Measurements from ENCODE around the gene PSTPIP2. TPM values are rescaled to one million over a fixed set of nuclear protein-coding genes. Genes with fewer than 3 reads are reported as not detected.

Gene PSTPIP2
- total and polyA plus RNA-seq, 9 of the 15 experiments (the other 6 are each of a cell fraction or from before 2014, with no cell fraction given): 14.0 to 45.7 (median 27.1) TPM

- TF ChIP-seq DLX4 (CRISPR knock-in tag; IDR thresholded peaks at IDR 0.05) (no peak), ZNF316 (IDR thresholded peaks at IDR 0.05) (no peak), BCL6 (CRISPR knock-in tag; IDR thresholded peaks at IDR 0.05) (no peak), NR2C1 (IDR thresholded peaks at IDR 0.05) (no peak), NR2C1 (tag; IDR thresholded peaks at IDR 0.05) (no peak), PML (IDR thresholded peaks at IDR 0.05; ENCODE audit: low read length) (peak; percentile 88), HDAC6 (IDR thresholded peaks at IDR 0.05; ENCODE audit: low read depth, low read length) (no peak), ZNF584 (CRISPR knock-in tag; IDR thresholded peaks at IDR 0.05; ENCODE audit: low read depth) (no peak), LARP7 (IDR thresholded peaks at IDR 0.05) (no peak), CTBP1 (IDR thresholded peaks at IDR 0.05; ENCODE audit: borderline replicate concordance) (no peak), E2F5 (CRISPR knock-in tag; IDR thresholded peaks at IDR 0.05) (no peak), ZBTB9 (CRISPR knock-in tag; IDR thresholded peaks at IDR 0.05) (no peak), ZNF444 (CRISPR knock-in tag; IDR thresholded peaks at IDR 0.05) (no peak), POLR2A (conservative IDR thresholded peaks at IDR 0.05) (no peak; the same call in 1 of the 2 replicates), CUX1 (CRISPR knock-in tag; IDR thresholded peaks at IDR 0.05) (0 out of 2 replicates have a peak, but pooled peaks have one; percentile 61), SP2 (IDR thresholded peaks at IDR 0.05; ENCODE audit: extremely low read depth, low read depth, low read length, poor library complexity, severe bottlenecking) (no peak), MAFF (IDR thresholded peaks at IDR 0.05; ENCODE audit: low read length) (no peak), NBN (IDR thresholded peaks at IDR 0.05; ENCODE audit: low read depth) (no peak), NFE2 (IDR thresholded peaks at IDR 0.05; ENCODE audit: low read depth) (no peak), FOXM1 (IDR thresholded peaks at IDR 0.05; ENCODE audit: low read depth) (peak; percentile 67), FOXM1 (CRISPR knock-in tag; IDR thresholded peaks at IDR 0.05; ENCODE audit: low read depth) (no peak), KLF13 (tag; IDR thresholded peaks at IDR 0.05; ENCODE audit: borderline replicate concordance, low read depth) (no peak)
Measured at GRCh38 chr18:46060359-46060841, 11.7 kb downstream of the PSTPIP2 start (continued).
